RWPE1 (cell line): ENCODE data around the gene LMAN2.

Experiments used
- CTCF ChIA-PET: fragments of 350-600 bp; sonication (Branson Sonifier 250); formaldehyde crosslinking; extraction: SDS; loops from one replicate; lab custom pipeline; 2021; lab: Yijun Ruan, JAX
- POLR2A ChIA-PET: fragments of 400-600 bp; formaldehyde crosslinking; extraction: SDS; loops from one replicate; lab custom pipeline; 2020; ENCODE audit warnings: antibody characterized with exemption; ENCODE audit not compliant: low non-redundant PET; lab: Yijun Ruan, JAX
- DNase-seq: peaks from one replicate; pipeline ENCODE4 v3.0.0; 2012; ENCODE audit warnings: low spot score
- H3K27ac ChIP-seq: fragments of 450-650 bp; 2 replicates; pipeline ENCODE4 v1.5.1; 2017
- CTCF ChIP-seq: fragments of 450-650 bp; conservative IDR thresholded peaks from 2 replicates; pipeline ENCODE4 v1.5.1; 2017; ENCODE audit warnings: low read depth, mild to moderate bottlenecking

Gene LMAN2

GRCh38 chr5:177333420-177334154, 17.9 kb downstream of the LMAN2 start:
- DNase-seq: no peak
- ChIA-PET CTCF (interaction anchor here (0.6 kb wide), 1 partner anchor 77 kb away, joined by 3 read pairs; no protein-coding TSS in a partner anchor), POLR2A (no interaction called here)
- H3K27ac ChIP-seq: peak overlapping the region; percentile 3; the same call in 1 of the 2 replicates
- TF ChIP-seq CTCF: no peak

GRCh38 chr5:177332896-177333260, 18.6 kb downstream of the LMAN2 start:
- DNase-seq: no peak
- ChIA-PET CTCF (no interaction called here), POLR2A (no interaction called here)
- no peak overlapping the region; the same call in 1 of the 2 replicates for H3K27ac ChIP-seq
- TF ChIP-seq CTCF: no peak

GRCh38 chr5:177332031-177332895, 19.2 kb downstream of the LMAN2 start:
- ChIA-PET CTCF (no interaction called here), POLR2A (no interaction called here)
- DNase-seq: no peak
- H3K27ac ChIP-seq: no peak overlapping the region; the same call in 1 of the 2 replicates
- no peak for TF ChIP-seq CTCF

- H3K27ac ChIP-seq: no peak overlapping the region
- CTCF ChIA-PET: no interaction called here
- DNase-seq: no peak
- POLR2A ChIA-PET: no interaction called here
- no peak for TF ChIP-seq CTCF
Measured at GRCh38 chr5:177330991-177331842, 20.3 kb downstream of the LMAN2 start.

GRCh38 chr5:177329883-177330282, 21.6 kb downstream of the LMAN2 start:
- no peak for DNase-seq
- ChIA-PET CTCF (interaction anchor here (0.8 kb wide), 1 partner anchor 12 kb away, joined by 3 read pairs; no protein-coding TSS in a partner anchor), POLR2A (no interaction called here)
- H3K27ac ChIP-seq: no peak overlapping the region
- TF ChIP-seq CTCF: no peak
